CD4-positive, alpha-beta T cell treated with Interleukin-4 for 1 hour (primary cell): Measurements from ENCODE around the gene HDAC5.

Experiments
- DNase-seq, 2 donors: peaks; one replicate each; pipeline ENCODE4 v3.0.0-alpha.2; 2020 to 2022

The HDAC5 gene

GRCh38 chr17:44084921-44085320 is 38.5 kb downstream of the HDAC5 start:
- DNase-seq, result no peak

- peak in 1 of 2 donors; percentile 21 for DNase-seq
These were observed 39.3 kb downstream of the HDAC5 start for GRCh38 chr17:44084131-44084538.

GRCh38 chr17:44083250-44083849 is 40.1 kb downstream of the HDAC5 start:
- no peak for DNase-seq

- no peak for DNase-seq
These were observed 41.0 kb downstream of the HDAC5 start for GRCh38 chr17:44082256-44082927.

- no peak for DNase-seq
These were observed 41.8 kb downstream of the HDAC5 start for GRCh38 chr17:44081681-44082080.

GRCh38 chr17:44079877-44080821 is 43.3 kb downstream of the HDAC5 start:
- no peak for DNase-seq

- DNase-seq, result no peak
These were observed 45.0 kb downstream of the HDAC5 start for GRCh38 chr17:44078412-44078811.

GRCh38 chr17:44077595-44077909 is 45.9 kb downstream of the HDAC5 start:
- DNase-seq, result peak in 1 of 2 donors; percentile 41

GRCh38 chr17:44076716-44077594 is 46.5 kb downstream of the HDAC5 start:
- no peak for DNase-seq

- DNase-seq, result no peak
These were observed 47.7 kb downstream of the HDAC5 start for GRCh38 chr17:44075598-44076293.

GRCh38 chr17:44074911-44075285 is 48.5 kb downstream of the HDAC5 start:
- no peak for DNase-seq

- no peak for DNase-seq
These were observed 49.1 kb downstream of the HDAC5 start for GRCh38 chr17:44074231-44074910.

GRCh38 chr17:44071772-44072171 is 51.7 kb downstream of the HDAC5 start:
- no peak for DNase-seq

- DNase-seq, result no peak
These were observed 52.3 kb downstream of the HDAC5 start for GRCh38 chr17:44071198-44071520.

- peak; percentile 87 to 88 for DNase-seq
These were observed 52.8 kb downstream of the HDAC5 start, which contains the start of gene G6PC3 for GRCh38 chr17:44070455-44071197. G6PC3 (plus strand) TSS chr17:44070735; CDS start chr17:44070966, 231 bp downstream.

GRCh38 chr17:44069974-44070454 is 53.4 kb downstream of the HDAC5 start:
- DNase-seq, result no peak

GRCh38 chr17:44067545-44067940 is 55.9 kb downstream of the HDAC5 start:
- DNase-seq, result no peak

- peak; percentile 88 to 90 for DNase-seq
These were observed 57.1 kb downstream of the HDAC5 start, which contains the start of gene LSM12 for GRCh38 chr17:44066204-44066930. LSM12 (minus strand) TSS chr17:44066671; CDS start chr17:44066587, 84 bp downstream.

- peak in 1 of 2 donors; percentile 19 for DNase-seq
These were observed 57.7 kb downstream of the HDAC5 start for GRCh38 chr17:44065668-44066203.
